K562 treated with DMSO at 1 percent for 24 hours (cell line): ENCODE data around the gene RAE1. TPM values are rescaled to one million over a fixed set of nuclear protein-coding genes. Genes with fewer than 3 reads are reported as not detected.

Experiments
- total RNA-seq: library from RNA; unstranded; fragments of 300-600 nt; gene quantifications from 2 replicates; pipeline ENCODE4 v1.2.3, GENCODE V29; 2022; ENCODE audit warnings: low read depth; ENCODE audit not compliant: insufficient read depth

Gene RAE1, protein sequence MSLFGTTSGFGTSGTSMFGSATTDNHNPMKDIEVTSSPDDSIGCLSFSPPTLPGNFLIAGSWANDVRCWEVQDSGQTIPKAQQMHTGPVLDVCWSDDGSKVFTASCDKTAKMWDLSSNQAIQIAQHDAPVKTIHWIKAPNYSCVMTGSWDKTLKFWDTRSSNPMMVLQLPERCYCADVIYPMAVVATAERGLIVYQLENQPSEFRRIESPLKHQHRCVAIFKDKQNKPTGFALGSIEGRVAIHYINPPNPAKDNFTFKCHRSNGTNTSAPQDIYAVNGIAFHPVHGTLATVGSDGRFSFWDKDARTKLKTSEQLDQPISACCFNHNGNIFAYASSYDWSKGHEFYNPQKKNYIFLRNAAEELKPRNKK
- total RNA-seq: 36.4 and 41.6 TPM in 2 replicates

DNA sequence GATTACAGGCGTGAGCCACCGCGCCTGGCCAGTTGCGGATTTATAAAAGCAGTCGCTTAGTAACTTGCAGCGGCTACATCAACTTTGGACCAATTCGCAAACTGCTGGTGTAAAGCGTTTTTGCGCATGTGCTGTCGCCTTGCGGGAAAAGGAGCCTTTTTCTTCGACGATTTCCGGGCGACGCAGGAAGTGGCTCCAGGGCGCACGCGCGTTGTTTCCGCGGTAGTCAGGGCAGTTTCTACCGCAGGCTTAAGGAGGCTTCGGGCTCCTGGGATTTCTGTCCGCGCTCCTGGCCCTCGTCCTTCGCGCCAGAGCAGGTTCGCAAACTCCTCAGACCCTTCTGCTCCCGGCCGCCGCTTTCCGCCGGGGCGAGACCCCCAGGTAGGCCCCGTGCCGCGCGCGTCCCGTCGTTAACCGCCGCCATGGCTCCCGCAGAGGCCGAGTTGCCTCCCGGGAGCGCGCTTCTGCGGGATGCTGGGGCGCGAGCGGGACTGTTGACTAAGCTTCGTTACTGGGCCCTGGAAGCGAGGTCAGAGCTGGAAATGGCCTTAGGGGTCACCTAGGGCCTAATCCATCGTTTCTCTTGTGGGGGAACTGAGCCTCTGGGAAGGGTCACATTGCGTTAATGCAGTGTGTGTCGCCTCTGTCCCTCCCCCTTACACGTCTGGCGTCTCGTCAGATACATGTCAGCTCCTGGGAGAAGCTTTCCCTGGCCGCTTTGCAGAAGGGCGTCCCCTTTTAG lies at the start of gene RAE1:
Gene RAE1, plus strand, starts transcription at position 214 of the 742 bp plus-strand sequence. CDS start 2,784 bp downstream, outside the sequence.

DNA sequence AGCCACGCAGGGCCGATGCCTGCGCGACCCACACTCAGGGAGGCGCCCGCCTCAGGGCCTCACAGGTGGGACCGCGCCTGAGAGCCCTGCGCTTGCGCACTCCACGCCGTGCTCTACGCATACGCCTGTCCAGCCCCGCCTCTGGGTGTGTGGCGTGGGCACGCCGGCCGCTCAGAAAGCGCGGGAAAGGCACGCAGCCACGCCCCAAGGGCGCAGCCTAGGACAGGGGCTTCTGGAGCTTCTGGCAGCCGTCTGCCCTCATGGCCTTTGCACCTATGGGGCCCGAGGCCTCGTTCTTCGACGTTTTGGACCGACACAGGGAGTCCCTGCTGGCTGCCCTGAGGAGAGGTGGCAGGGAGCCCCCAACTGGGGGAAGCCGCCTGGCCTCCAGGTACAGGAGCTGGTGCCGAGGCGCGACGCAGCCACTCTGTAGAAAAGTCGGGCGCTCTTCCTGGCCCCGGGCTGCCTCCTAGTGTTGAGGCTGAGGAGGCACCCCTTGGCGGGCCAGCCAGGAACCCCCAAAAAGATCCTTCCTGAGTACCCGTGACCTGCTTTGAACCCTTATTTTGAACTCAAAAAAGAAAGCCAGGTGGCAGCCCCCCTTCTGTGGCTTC lies 21.3 kb upstream of the RAE1 start, which contains the start of gene SPO11:
Gene SPO11, plus strand, starts transcription at position 196 of the 614 bp plus-strand sequence. Its CDS starts 65 bp downstream, at position 261.

DNA sequence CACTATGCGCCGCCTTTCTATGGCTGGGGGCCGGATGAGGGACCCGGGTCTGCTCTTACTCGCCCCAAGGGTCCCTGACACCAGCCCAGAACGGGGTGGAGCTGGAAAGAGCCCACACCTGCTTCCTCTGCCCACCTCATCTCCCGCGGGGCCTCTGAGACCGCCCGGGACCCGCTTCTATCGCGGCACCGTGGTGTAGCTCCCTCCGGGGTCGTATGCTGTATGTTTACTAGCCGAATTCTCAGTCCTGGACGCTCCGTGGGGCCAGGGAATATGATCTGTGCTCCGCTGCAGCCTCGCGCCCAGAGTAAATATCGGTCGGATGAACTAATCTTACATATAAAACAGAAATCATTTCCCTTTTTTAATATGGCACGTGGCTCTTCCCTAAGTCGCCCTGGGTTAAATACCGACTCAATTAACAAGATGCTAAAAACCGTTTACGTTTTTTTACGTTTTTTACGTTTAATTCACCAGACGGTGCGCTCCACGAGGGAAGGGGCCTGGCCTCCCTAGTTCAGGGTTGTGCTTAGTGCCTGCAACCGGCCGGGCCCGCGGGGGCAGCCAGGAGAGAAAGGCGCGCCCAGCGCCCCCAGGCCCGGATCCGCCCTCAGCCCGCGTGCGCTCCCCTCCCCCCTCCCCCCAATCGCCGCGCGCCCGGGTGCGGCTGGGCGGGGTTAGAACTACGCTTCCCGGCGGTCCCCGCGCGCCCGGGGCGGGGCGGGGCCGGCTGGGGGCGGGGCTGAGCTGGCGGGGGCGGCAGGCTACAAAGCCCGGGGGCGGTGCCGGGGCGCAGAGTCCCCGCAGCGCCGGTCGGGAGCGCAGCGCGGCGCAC lies 39.8 kb downstream of the RAE1 start, which contains the start of gene RBM38:
Gene RBM38, plus strand, starts transcription at position 793 of the 835 bp plus-strand sequence. CDS start 186 bp downstream, outside the sequence.

Other genes starting within 250 kb of the RAE1 start
- not detected in 2 replicates for gene BMP7, start 84.6 kb upstream of the RAE1 start, total RNA-seq
- gene SPO11, start 21.5 kb upstream of the RAE1 start, total RNA-seq: not detected in 2 replicates
- 100 and 119 TPM in 2 replicates for gene RBM38, start 40.1 kb downstream of the RAE1 start, total RNA-seq
- 63.9 and 68.3 TPM in 2 replicates for gene CTCFL, start 173.9 kb downstream of the RAE1 start, total RNA-seq
- 0.07 and 1.5 TPM in 2 replicates for gene PCK1, start 209.9 kb downstream of the RAE1 start, total RNA-seq